GM19452 (cell line): ENCODE data around the gene CCL14.
"Not testable (repeated sequence)": the region's sequence is repeated elsewhere in the genome, so short reads cannot be mapped to it uniquely, and the experiment has no call there.

Source experiments
- ATAC-seq: cut with Tn5 transposase; IDR thresholded peaks from one replicate; pipeline ENCODE4 v1.9.1; 2021; ENCODE audit not compliant: unreplicated experiment

The CCL14 gene

GRCh38 chr17:35986643-35987042 is at the start of gene CCL14:
Gene CCL14, minus strand, starts transcription at chr17:35986729. Its CDS starts 80 bp downstream, at chr17:35986649.
- ATAC-seq, result no peak

- ATAC-seq, result no peak
Observed at GRCh38 chr17:36036235-36036634, 49.7 kb upstream of the CCL14 start.

- ATAC-seq, result no peak
Observed at GRCh38 chr17:36034127-36034526, 47.6 kb upstream of the CCL14 start.

- ATAC-seq, result no peak
Observed at GRCh38 chr17:36030956-36031355, 44.4 kb upstream of the CCL14 start.

- ATAC-seq, result no peak
Observed at GRCh38 chr17:36027761-36028160, 41.2 kb upstream of the CCL14 start.

- no peak for ATAC-seq
Observed at GRCh38 chr17:36024106-36024869, 37.8 kb upstream of the CCL14 start.

DNA sequence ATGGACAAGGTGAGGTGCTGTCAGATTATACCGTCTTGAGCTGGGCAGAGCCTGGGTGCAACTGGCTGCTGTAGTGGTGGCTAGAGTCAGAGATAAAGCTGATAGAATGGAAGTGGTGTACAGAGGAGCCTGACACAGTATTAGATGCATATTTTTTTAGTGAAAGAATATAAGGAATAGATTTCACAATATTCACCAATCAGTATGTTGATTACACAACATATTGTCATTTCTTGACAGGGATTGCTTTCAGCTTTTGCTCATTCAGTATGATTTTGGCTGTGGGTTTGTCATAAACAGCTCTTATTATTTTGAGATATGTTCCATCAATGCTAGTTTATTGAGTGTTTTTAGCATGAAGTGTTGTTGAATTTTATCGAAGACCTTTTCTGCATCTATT is 32.9 kb upstream of the CCL14 start:
- ATAC-seq, result no peak

DNA sequence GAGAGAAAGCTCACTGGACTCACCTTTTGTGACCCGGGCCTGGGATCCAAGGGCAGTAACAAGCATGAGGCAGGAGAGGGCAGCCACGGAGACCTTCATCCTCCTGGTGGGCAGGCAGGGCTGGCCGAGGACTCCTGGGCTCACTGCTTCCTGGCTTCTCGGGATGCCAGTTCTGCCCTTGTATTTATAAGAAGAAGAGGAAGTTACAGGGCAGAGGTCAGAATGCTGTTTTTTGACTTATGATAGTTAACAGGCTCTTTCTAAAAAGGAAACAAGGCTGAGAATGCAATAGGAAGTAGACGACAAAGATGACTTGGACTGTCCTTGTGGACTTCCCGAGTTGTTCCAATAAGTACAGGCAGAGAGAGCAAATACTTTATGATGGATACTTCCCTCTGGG is 31.3 kb upstream of the CCL14 start, which contains the start of gene CCL23:
Gene CCL23 (minus strand): TSS at position 174 of the 400 bp plus-strand sequence. CDS start 75 bp downstream, at position 99.
- no peak for ATAC-seq

DNA sequence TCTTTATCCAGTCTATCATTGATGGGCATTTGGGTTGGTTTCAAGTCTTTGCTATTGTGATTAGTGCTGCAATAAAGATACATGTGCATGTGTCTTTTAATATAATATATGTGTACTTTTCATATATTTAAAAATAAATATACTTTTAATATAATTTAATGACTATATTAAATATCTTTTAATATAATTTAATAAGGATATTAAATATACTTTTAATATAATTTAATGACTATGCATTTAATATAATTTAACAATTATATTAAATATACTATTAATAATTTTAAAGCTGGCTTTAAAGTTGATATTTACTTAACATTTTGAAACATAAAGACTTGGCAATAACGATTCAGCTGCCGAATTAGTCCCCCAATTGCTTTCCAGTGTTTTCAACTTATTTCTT is 30.0 kb upstream of the CCL14 start:
- no peak for ATAC-seq

- ATAC-seq, result not testable (repeated sequence)
Observed at GRCh38 chr17:36015895-36016294, 29.4 kb upstream of the CCL14 start.

GRCh38 chr17:36014946-36015345 is 28.4 kb upstream of the CCL14 start:
- ATAC-seq, result no peak

GRCh38 chr17:36011201-36011600 is 24.7 kb upstream of the CCL14 start:
- ATAC-seq, result no peak

GRCh38 chr17:36008998-36009665 is 22.6 kb upstream of the CCL14 start:
- ATAC-seq, result no peak

- no peak for ATAC-seq
Observed at GRCh38 chr17:36004594-36005108, 18.1 kb upstream of the CCL14 start.

- no peak for ATAC-seq
Observed at GRCh38 chr17:36002631-36003030, 16.1 kb upstream of the CCL14 start.

- ATAC-seq, result no peak
Observed at GRCh38 chr17:36001862-36002603, 15.5 kb upstream of the CCL14 start.

GRCh38 chr17:36001110-36001771 is 14.7 kb upstream of the CCL14 start, which contains the start of gene CCL15:
Gene CCL15, minus strand, starts transcription at chr17:36001553. Its CDS starts 61 bp downstream, at chr17:36001492.
- no peak for ATAC-seq

DNA sequence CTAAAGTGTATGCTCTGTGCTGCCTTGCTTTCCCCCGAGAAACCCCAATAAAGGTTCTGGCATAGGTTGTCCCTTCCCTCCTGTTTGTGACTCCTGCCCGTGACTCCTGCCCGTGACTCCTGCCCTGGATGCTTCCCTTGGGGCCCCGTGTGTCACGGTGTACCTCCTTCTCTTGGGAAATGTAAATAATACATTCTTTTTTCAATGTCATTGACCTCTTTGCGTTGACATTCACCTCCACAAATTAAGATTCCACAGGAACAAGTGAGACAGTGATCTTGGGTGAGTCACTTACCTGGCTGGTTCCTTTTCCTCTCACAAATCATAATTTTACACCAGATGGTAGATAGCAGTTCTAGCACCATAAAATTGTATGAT is 14.2 kb upstream of the CCL14 start:
- no peak for ATAC-seq

DNA sequence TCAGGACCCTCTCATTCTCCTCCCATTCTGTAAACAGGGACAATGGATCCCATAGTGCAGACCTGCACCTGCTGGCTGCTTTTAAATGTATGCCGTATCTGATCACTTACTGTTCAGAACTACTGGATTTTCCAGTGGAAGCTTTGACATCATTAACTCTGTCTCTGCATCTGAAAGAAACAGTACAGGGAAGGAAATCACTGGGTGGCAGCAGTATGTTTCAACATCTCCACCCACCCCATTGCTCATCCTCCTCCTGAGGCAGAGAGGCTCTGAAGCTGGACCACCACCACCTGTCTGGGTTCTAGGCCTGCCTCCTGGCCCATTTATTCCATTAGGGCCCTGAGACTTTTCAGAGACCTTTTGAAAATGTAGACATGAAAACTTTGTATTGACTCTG is 12.2 kb upstream of the CCL14 start:
- ATAC-seq, result no peak

DNA sequence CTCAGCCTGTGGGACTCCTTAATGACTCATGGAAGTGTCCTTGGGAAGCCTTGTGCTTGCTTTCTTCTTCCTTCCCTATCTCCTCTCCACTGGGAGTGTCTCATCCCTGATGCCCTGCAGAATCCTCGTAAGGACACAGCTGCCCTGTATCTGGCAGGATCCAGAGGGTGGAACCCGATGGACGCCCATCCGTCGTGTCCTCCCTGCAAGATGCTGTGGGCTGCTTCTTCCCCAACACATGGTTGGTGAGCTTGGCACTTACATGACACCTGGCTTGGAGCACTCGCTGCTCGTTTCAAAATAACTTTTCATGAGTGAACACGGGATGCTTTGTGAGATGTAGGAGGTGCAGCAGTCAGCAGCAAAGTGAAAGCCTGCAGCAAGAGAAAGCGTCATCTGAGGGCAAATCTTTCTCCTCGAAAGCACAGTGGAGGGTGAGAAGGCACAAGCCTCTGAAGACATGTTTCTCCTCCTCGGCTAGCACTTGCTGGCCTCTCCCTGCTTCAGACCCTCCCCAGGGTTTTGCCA is 11.6 kb upstream of the CCL14 start:
- ATAC-seq, result no peak

GRCh38 chr17:35995346-35995745 is 8.8 kb upstream of the CCL14 start:
- ATAC-seq, result not testable (repeated sequence)
